GM18511 (cell line): ENCODE measurements around the gene MICAL1.

Source experiments
- ATAC-seq: cut with Tn5 transposase; IDR thresholded peaks from one replicate; pipeline ENCODE4 v1.9.1; 2021; ENCODE audit warnings: mild to moderate bottlenecking, moderate library complexity; ENCODE audit not compliant: unreplicated experiment

Gene MICAL1

GRCh38 chr6:109440331-109441068 lies 15.1 kb downstream of the MICAL1 start, which contains the start of the genes PPIL6 and SMPD2:
TSS of gene PPIL6 (minus strand) at chr6:109440628. CDS start at chr6:109440590, 38 bp downstream.
TSS of gene SMPD2 (plus strand) at chr6:109440724. CDS start at chr6:109441122, 398 bp downstream.
- ATAC-seq = peak; percentile 88

GRCh38 chr6:109436041-109436440 lies 19.5 kb downstream of the MICAL1 start:
- no peak for ATAC-seq

- no peak for ATAC-seq
Measured at GRCh38 chr6:109434456-109434855, 21.1 kb downstream of the MICAL1 start.

- ATAC-seq = no peak
Measured at GRCh38 chr6:109429496-109429895, 26.1 kb downstream of the MICAL1 start.

- ATAC-seq = no peak
Measured at GRCh38 chr6:109428889-109429477, 26.6 kb downstream of the MICAL1 start.

GRCh38 chr6:109424946-109425345 lies 30.6 kb downstream of the MICAL1 start:
- no peak for ATAC-seq

GRCh38 chr6:109421184-109421583 lies 34.4 kb downstream of the MICAL1 start:
- no peak for ATAC-seq

- ATAC-seq = no peak
Measured at GRCh38 chr6:109420751-109421150, 34.8 kb downstream of the MICAL1 start.

- no peak for ATAC-seq
Measured at GRCh38 chr6:109417646-109418045, 37.9 kb downstream of the MICAL1 start.

- ATAC-seq = no peak
Measured at GRCh38 chr6:109411034-109411433, 44.5 kb downstream of the MICAL1 start.

- ATAC-seq = no peak
Measured at GRCh38 chr6:109406196-109406595, 49.4 kb downstream of the MICAL1 start.

- no peak for ATAC-seq
Measured at GRCh38 chr6:109397020-109397419, 58.6 kb downstream of the MICAL1 start.

- no peak for ATAC-seq
Measured at GRCh38 chr6:109396046-109396718, 59.4 kb downstream of the MICAL1 start.
